Measurements from ENCODE around the gene ABCC4. TPM values are rescaled to one million over a fixed set of nuclear protein-coding genes. Genes with fewer than 3 reads are reported as not detected.

ABCC4 gene
- total RNA-seq, 6 experiments from 2014 or later: 1.1 to 4.9 (median 3.8) TPM

- intact Hi-C loops (cut with DNase I): no loop called here
- 88% methylated on average over 6 of the region's 7 CpGs for WGBS (ENCODE audit: insufficient coverage, low coverage, low lambda C conversion rate, missing lambda C conversion rate)
- ATAC-seq (no peak), DNase-seq (no peak)
- Histone ChIP-seq H3K36me3 (no peaks in the 10 kb centered on the region), H3K27ac (no peak overlapping the region), H3K27me3 (no peaks in the 10 kb centered on the region), H3K4me1 (no peaks in the 10 kb centered on the region), H3K9me3 (no peaks in the 10 kb centered on the region), H3K4me3 (no peak overlapping the region)
- no peak for TF ChIP-seq POLR2A (IDR thresholded peaks at IDR 0.05)
- TF ChIP-seq CTCF (IDR thresholded peaks at IDR 0.05): no peak
Observed at GRCh38 chr13:95237310-95237870, 63.9 kb downstream of the ABCC4 start.

GRCh38 chr13:95236774-95237173 lies 64.5 kb downstream of the ABCC4 start:
- Histone ChIP-seq H3K36me3 (no peaks in the 10 kb centered on the region), H3K9me3 (no peaks in the 10 kb centered on the region), H3K27ac (no peak overlapping the region), H3K4me1 (no peaks in the 10 kb centered on the region), H3K4me3 (no peak overlapping the region), H3K27me3 (no peaks in the 10 kb centered on the region)
- intact Hi-C loops (cut with DNase I): no loop called here
- DNase-seq (peak in 1 of 3 donors; percentile 58), ATAC-seq (peak in 3 of 4 donors; percentile 47 to 90 (median 70))
- WGBS (ENCODE audit: insufficient coverage, low coverage, low lambda C conversion rate, missing lambda C conversion rate): 73% methylated on average over 8 of the region's 9 CpGs
- TF ChIP-seq POLR2A (IDR thresholded peaks at IDR 0.05): no peak
- TF ChIP-seq CTCF (IDR thresholded peaks at IDR 0.05): no peak

- WGBS (ENCODE audit: insufficient coverage, low coverage, low lambda C conversion rate, missing lambda C conversion rate): 53% methylated on average over 6 of the region's 7 CpGs
- intact Hi-C loops (cut with DNase I): no loop called here
- no peak overlapping the region for H3K27ac ChIP-seq
- H3K27me3 ChIP-seq: no peaks in the 10 kb centered on the region
- H3K9me3 ChIP-seq: no peaks in the 10 kb centered on the region
- no peak overlapping the region for H3K4me3 ChIP-seq
- ATAC-seq (no peak), DNase-seq (no peak)
- H3K36me3 ChIP-seq: no peaks in the 10 kb centered on the region
- H3K4me1 ChIP-seq: no peaks in the 10 kb centered on the region
- TF ChIP-seq CTCF (IDR thresholded peaks at IDR 0.05): no peak
- no peak for TF ChIP-seq POLR2A (IDR thresholded peaks at IDR 0.05)
Observed at GRCh38 chr13:95235974-95236373, 65.3 kb downstream of the ABCC4 start.

GRCh38 chr13:95235199-95235756 lies 66.0 kb downstream of the ABCC4 start:
- intact Hi-C loops (cut with DNase I): no loop called here
- 54% methylated on average over 3 of the region's 3 CpGs for WGBS (ENCODE audit: insufficient coverage, low coverage, low lambda C conversion rate, missing lambda C conversion rate)
- DNase-seq (no peak), ATAC-seq (no peak)
- no peaks in the 10 kb centered on the region for H3K4me1 ChIP-seq
- H3K27me3 ChIP-seq: no peaks in the 10 kb centered on the region
- no peak overlapping the region for H3K27ac ChIP-seq
- no peak overlapping the region for H3K4me3 ChIP-seq
- no peaks in the 10 kb centered on the region for H3K9me3 ChIP-seq
- TF ChIP-seq CTCF (IDR thresholded peaks at IDR 0.05): no peak
- TF ChIP-seq POLR2A (IDR thresholded peaks at IDR 0.05): no peak
- H3K36me3 ChIP-seq: no peaks in the 10 kb centered on the region
